ENCODE results near the gene TBXT.
"Not testable (repeated sequence)": the region's sequence is repeated elsewhere in the genome, so short reads cannot be mapped to it uniquely, and the experiment has no call there.

Gene TBXT

DNA sequence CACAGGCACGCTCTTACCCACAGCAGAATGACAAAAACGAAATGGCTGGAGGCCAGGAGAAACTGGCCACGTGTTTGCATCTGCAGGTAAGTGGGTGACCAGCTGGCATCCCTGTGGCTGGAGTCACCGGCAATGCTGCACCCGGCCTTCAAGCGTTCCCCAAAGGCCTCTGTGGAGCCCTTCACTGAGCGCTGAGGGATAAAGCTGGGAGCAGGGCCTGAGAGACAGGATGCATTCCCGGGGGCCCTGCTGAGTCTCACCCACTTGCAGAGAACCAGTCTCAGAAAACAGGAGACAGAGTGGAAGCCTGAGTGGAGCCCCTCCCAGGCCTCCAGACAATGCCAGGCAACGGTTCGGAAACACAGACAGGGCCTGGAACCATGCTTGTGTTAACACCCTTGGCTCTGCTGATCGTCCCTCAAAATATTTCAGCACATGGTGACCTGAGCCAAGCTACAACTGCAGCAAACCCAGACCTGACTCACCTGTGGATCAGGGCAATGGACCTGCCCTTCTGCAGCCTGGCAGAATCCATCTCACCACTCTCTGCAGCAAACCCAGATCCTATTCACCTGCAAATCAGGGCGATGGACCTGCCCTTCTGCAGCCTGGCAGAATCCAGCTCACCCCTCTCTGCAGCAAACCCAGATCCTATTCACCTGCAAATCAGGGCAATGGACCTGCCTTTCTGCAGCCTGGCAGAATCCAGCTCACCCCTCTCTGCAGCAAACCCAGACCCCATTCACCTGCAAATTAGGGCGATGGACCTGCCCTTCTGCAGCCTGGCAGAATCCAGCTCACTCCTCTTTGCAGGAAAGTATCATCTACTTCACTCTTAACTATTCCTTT is 39.8 kb downstream of the TBXT start:
- no peak overlapping the region for H3K9ac ChIP-seq
- no peak overlapping the region for H3K27ac ChIP-seq
- no peak overlapping the region for H3K4me3 ChIP-seq
- 0 out of 22 replicates have a peak, but pooled peaks cover 0 to 5% (median 0%) of the 10 kb centered on the region in 11 experiments for H4K20me1 ChIP-seq
- no peaks in the 10 kb centered on the region for H3K4me1 ChIP-seq
- no peak for TF ChIP-seq Cebpa-rat (IDR thresholded peaks at IDR 0.05)
- no peak overlapping the region for H3K4me2 ChIP-seq
- no peaks in the 10 kb centered on the region for H3K9me3 ChIP-seq (replicated peaks in 1 of 11)
- no peaks in the 10 kb centered on the region for H3K27me3 ChIP-seq
- no peaks in the 10 kb centered on the region for H3K36me3 ChIP-seq

DNA sequence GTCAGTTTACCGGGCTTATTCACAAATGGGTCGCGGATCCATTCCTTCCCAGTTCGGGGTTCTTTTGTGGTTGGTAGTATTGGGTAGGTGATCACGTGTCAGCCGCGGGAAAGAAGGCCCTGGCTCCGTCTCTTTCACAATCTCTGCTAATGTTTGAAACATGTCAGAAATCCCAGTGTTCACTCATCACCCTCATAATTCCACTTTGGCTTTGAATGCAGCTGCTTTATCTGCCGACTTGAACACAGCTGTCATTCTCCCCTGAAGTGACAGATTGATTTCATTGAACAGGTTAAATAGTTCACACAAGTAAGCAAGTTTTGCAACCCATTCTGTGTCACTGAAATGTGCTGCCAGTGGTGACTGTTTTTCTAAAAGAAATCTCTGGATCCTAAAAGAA is 44.5 kb downstream of the TBXT start:
- H3K4me3 ChIP-seq; H3K9ac ChIP-seq; H3K4me1 ChIP-seq; H4K20me1 ChIP-seq; H3K27ac ChIP-seq; H3K9me3 ChIP-seq (replicated peaks in 1 of 11); H3K36me3 ChIP-seq; H3K4me2 ChIP-seq; H3K27me3 ChIP-seq: not testable (repeated sequence)

DNA sequence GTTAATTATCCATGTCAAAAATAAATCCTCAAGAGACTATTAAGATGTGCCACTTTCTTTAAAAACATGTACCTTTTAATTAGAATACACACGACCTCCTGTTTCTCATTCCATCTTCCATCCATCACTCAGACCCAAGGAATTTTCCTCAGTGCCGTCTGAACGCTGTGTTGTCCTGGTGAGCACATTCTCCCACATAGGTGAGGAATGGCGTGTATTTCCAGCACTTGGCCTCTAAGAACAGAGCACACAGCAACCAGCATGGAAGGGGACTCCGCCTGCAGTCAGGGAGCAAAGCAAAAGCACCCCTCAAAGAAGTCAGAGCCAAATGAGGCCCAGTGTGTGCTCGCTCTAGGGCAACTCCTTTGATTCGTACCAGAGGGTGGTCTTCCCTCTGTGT is 45.9 kb downstream of the TBXT start:
- no peak overlapping the region for H3K9ac ChIP-seq
- 0 out of 22 replicates have a peak, but pooled peaks cover 0 to 4% (median 0%) of the 10 kb centered on the region in 11 experiments for H4K20me1 ChIP-seq
- no peak overlapping the region for H3K4me3 ChIP-seq
- TF ChIP-seq Cebpa-rat (IDR thresholded peaks at IDR 0.05), result no peak
- H3K9me3 ChIP-seq (replicated peaks in 1 of 11), result no peaks in the 10 kb centered on the region; a peak in 2 of 22 replicates
- H3K27ac ChIP-seq, result no peak overlapping the region
- H3K36me3 ChIP-seq, result no peaks in the 10 kb centered on the region
- no peak overlapping the region for H3K4me2 ChIP-seq
- H3K27me3 ChIP-seq, result no peaks in the 10 kb centered on the region
- no peaks in the 10 kb centered on the region for H3K4me1 ChIP-seq

DNA sequence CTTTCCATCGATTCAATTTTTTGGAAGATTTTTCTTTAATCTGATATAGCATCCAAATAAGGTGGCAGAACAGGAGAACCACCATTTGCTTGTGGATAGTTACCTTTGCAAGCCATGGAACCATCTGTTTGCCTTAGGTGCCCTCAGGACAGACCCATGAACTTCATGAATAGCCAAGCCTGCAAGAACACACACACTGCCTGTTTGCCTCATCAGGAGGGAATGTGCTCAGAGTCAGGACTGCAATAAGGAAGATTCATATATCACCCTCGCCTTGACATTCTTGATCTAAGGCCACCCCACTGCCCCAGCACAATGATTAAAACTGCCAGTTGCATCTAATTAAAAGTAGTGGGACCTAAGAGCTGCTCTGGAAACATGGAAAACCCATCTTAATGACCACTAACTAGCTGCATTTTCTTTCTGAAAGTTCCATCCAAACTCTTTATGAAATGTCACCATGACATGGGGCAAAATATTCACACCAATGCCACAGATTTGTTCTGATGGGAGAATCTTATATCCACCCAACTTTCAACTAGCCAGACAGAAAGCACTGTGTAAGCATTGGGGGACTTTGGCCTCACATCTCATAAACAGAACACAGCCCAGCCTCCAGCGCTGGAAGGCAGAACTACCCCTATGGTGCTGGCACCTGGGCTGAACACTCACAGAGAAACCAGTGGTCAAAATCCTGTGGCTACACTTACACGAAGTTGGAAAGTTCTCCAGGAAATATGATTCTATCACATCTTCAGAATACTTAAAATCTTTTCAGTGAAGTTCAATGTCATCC is 48.3 kb downstream of the TBXT start:
- Histone ChIP-seq H3K27ac (no peak overlapping the region), H3K4me2 (no peak overlapping the region), H3K4me3 (no peak overlapping the region), H4K20me1 (no peaks in the 10 kb centered on the region), H3K36me3 (no peaks in the 10 kb centered on the region), H3K27me3 (no peaks in the 10 kb centered on the region), H3K9ac (no peak overlapping the region), H3K9me3 (replicated peaks in 1 of 11) (peaks cover 12 to 18% (median 16%) of the 10 kb centered on the region in 11 experiments; a peak in 21 of 22 replicates), H3K4me1 (no peaks in the 10 kb centered on the region)
- no peak for TF ChIP-seq Cebpa-rat (IDR thresholded peaks at IDR 0.05)

DNA sequence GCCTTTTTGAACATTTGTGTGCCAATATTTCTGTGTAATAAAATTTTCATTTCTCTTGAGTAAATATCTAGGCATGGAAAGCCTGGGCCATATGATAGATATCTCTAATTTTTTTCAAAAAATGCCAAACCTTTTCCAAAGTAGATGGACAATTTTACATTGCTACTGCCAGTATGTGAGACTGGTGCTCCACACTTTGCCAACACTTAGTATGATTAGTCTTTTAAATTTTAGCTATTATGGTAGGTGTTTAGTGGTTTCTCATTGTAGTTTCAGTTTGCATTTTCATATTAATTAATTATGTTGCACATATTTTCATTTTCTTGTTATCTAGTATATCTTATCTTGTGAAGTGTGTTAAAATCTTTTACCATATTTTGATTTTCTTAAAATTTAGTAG is 52.0 kb downstream of the TBXT start:
- Histone ChIP-seq H3K4me1 (no peaks in the 10 kb centered on the region), H3K9me3 (replicated peaks in 1 of 11) (peaks cover 12 to 18% (median 16%) of the 10 kb centered on the region in 11 experiments; a peak in 21 of 22 replicates), H3K27me3 (no peaks in the 10 kb centered on the region), H3K36me3 (no peaks in the 10 kb centered on the region), H3K4me3 (no peak overlapping the region), H3K9ac (no peak overlapping the region), H3K27ac (no peak overlapping the region), H4K20me1 (no peaks in the 10 kb centered on the region), H3K4me2 (no peak overlapping the region)
- TF ChIP-seq Cebpa-rat (IDR thresholded peaks at IDR 0.05), result no peak

DNA sequence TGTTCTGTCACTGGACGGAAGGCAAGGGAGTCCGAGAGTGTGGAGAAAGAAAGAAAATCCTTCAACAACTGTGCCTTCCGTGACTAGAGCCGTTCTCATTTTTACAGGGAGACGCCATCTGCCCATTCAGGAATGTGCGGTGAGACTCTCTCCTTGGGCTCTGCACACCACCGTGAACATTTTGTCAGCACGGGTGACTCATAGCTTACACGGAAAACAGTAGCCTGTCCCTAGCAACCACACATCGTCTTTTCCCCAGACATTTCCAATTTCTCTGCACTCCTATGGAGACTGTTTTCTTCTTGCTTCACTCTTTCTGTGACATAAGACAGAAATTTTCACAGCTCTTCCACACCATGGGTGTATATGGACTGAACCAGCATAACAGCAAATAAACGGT is 55.1 kb downstream of the TBXT start:
- Histone ChIP-seq H3K9me3 (replicated peaks in 1 of 11) (peaks cover 12 to 18% (median 16%) of the 10 kb centered on the region in 11 experiments; a peak in 21 of 22 replicates), H3K4me3 (no peak overlapping the region), H3K9ac (no peak overlapping the region), H3K4me1 (no peaks in the 10 kb centered on the region), H4K20me1 (no peaks in the 10 kb centered on the region), H3K36me3 (no peaks in the 10 kb centered on the region), H3K4me2 (no peak overlapping the region), H3K27me3 (no peaks in the 10 kb centered on the region), H3K27ac (no peak overlapping the region)
- no peak for TF ChIP-seq Cebpa-rat (IDR thresholded peaks at IDR 0.05)

DNA sequence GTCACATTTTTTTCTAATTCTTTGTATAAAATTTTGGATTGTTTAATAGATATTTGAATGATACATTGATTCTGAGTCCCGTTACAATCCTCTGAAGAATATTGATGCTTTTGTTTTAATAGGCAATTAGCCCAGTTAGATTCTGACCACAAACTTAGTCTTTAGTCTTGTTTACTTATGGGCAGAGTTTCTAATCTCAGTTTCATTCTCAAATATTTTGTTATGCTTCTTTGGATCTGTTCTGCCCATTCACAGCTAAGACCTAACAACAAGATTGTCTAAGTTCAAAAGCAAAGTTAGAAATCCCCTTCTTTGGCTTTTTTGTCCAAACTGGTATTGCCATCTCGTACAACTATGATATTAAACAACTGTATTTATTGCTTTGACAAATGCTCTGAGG is 58.0 kb downstream of the TBXT start:
- no peak for TF ChIP-seq Cebpa-rat (IDR thresholded peaks at IDR 0.05)
- Histone ChIP-seq H3K4me2 (no peak overlapping the region), H3K36me3 (no peaks in the 10 kb centered on the region), H3K27ac (no peak overlapping the region), H3K9ac (no peak overlapping the region), H3K4me1 (no peaks in the 10 kb centered on the region), H4K20me1 (no peaks in the 10 kb centered on the region), H3K9me3 (replicated peaks in 1 of 11) (no peaks in the 10 kb centered on the region; a peak in 1 of 22 replicates), H3K27me3 (no peaks in the 10 kb centered on the region), H3K4me3 (no peak overlapping the region)
